AG09319 (cell line): ENCODE results near the gene TLE4.
"Not testable (repeated sequence)": the region's sequence is repeated elsewhere in the genome, so short reads cannot be mapped to it uniquely, and the experiment has no call there.

Experiments
- DNase-seq: peaks from one replicate; pipeline ENCODE4 v3.0.0-alpha.2; 2010; ENCODE audit warnings: low read depth; ENCODE audit errors: extremely low read depth
- CTCF ChIP-seq: IDR thresholded peaks from 2 replicates; pipeline ENCODE4 v1.5.1; 2011; ENCODE audit warnings: low read depth, mild to moderate bottlenecking, inconsistent platforms, low read length, moderate library complexity

The TLE4 gene

GRCh38 chr9:79642671-79643070 is 70.9 kb downstream of the TLE4 start:
- no peak for DNase-seq
- TF ChIP-seq CTCF: no peak

- TF ChIP-seq CTCF: no peak
- DNase-seq: no peak
These were observed 72.3 kb downstream of the TLE4 start for GRCh38 chr9:79644048-79644447.

- no peak for TF ChIP-seq CTCF
These were observed 72.8 kb downstream of the TLE4 start for GRCh38 chr9:79644601-79645000.

GRCh38 chr9:79645110-79645509 is 73.3 kb downstream of the TLE4 start:
- TF ChIP-seq CTCF: no peak

More at GRCh38 chr9:79644601-79645000, 72.8 kb downstream of the TLE4 start:
- no peak for DNase-seq

GRCh38 chr9:79646096-79646495 is 74.3 kb downstream of the TLE4 start:
- DNase-seq: no peak
- no peak for TF ChIP-seq CTCF

More at GRCh38 chr9:79645110-79645509, 73.3 kb downstream of the TLE4 start:
- DNase-seq: no peak

GRCh38 chr9:79651251-79651795 is 79.6 kb downstream of the TLE4 start:
- no peak for DNase-seq
- no peak for TF ChIP-seq CTCF

GRCh38 chr9:79652598-79652997 is 80.8 kb downstream of the TLE4 start:
- DNase-seq: no peak
- no peak for TF ChIP-seq CTCF

GRCh38 chr9:79654591-79655382 is 83.0 kb downstream of the TLE4 start:
- DNase-seq: not testable (repeated sequence)
